SH-SY5Y (cell line): ENCODE data around the gene NAA10.

Source experiments
- GATA2 ChIP-seq: IDR thresholded peaks from 2 replicates; pipeline ENCODE4 v1.6.1; 2011; ENCODE audit warnings: mild to moderate bottlenecking, low read depth, low read length
- GATA3 ChIP-seq: IDR thresholded peaks from 2 replicates; pipeline ENCODE4 v1.6.1; 2011; ENCODE audit warnings: low read depth, mild to moderate bottlenecking, low read length, moderate library complexity

- TF ChIP-seq GATA2 (no peak), GATA3 (no peak)
Observed at GRCh38 chrX:153944140-153944799, 9.4 kb upstream of the NAA10 start, which contains the start of gene RENBP.
